Nephron progenitor cell (in vitro differentiated cells): Measurements from ENCODE around the gene FGGY.

Source experiments
- DNase-seq: peaks from one replicate; pipeline ENCODE4 v3.0.0; 2021
- H3K27ac Mint-ChIP-seq: 2 replicates; pipeline ENCODE4 v1.8.0; 2021; ENCODE audit warnings: mild to moderate bottlenecking, moderate library complexity, mixed read lengths
- H3K27me3 Mint-ChIP-seq: 2 replicates; pipeline ENCODE4 v1.8.0; 2021; ENCODE audit warnings: mild to moderate bottlenecking, low read depth, mixed read lengths; ENCODE audit not compliant: poor library complexity
- H3K36me3 Mint-ChIP-seq: 2 replicates; pipeline ENCODE4 v1.8.0; 2021; ENCODE audit warnings: low read depth, mixed read lengths
- H3K4me1 Mint-ChIP-seq: 2 replicates; pipeline ENCODE4 v1.8.0; 2021; ENCODE audit warnings: mixed read lengths
- H3K4me3 Mint-ChIP-seq: 2 replicates; pipeline ENCODE4 v1.8.0; 2021; ENCODE audit warnings: mild to moderate bottlenecking, moderate library complexity, mixed read lengths
- H3K9me3 Mint-ChIP-seq: 2 replicates; pipeline ENCODE4 v1.8.0; 2021; ENCODE audit warnings: mild to moderate bottlenecking, moderate library complexity, mixed read lengths
- TF ChIP-seq, protein P1 (sequence below): fragments of 200-600 bp; sonication (generic); IDR thresholded peaks from 2 replicates; pipeline ENCODE4 v1.5.0; 2021; ENCODE audit warnings: antibody characterized with exemption

FGGY gene

DNA sequence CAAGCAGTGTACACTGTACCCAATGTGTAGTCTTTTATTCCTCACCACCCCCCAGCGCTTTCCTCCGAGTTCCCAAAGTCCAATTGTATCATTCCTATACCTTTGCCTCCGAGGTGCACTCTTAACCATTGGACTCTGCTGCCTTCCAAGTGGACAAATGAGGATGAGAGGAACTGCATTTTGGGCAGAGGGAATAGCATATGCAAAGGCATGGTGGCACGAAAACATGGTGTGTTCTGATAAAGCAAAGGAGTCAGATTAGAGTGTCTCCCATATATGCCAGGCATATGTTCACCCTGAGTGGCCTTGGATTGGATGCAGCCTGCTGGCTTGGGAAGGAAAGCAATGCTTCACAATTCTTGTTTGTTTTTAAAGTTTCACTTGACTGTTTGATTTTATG, 25.5 kb downstream of the FGGY start:
- Mint-ChIP-seq H3K4me3 (no peak overlapping the region), H3K36me3 (peaks cover 45% of the 10 kb centered on the region), H3K4me1 (peaks cover 25% of the 10 kb centered on the region), H3K27me3 (no peaks in the 10 kb centered on the region), H3K27ac (no peak overlapping the region), H3K9me3 (peaks cover 8% of the 10 kb centered on the region)
- TF ChIP-seq, protein P1, sequence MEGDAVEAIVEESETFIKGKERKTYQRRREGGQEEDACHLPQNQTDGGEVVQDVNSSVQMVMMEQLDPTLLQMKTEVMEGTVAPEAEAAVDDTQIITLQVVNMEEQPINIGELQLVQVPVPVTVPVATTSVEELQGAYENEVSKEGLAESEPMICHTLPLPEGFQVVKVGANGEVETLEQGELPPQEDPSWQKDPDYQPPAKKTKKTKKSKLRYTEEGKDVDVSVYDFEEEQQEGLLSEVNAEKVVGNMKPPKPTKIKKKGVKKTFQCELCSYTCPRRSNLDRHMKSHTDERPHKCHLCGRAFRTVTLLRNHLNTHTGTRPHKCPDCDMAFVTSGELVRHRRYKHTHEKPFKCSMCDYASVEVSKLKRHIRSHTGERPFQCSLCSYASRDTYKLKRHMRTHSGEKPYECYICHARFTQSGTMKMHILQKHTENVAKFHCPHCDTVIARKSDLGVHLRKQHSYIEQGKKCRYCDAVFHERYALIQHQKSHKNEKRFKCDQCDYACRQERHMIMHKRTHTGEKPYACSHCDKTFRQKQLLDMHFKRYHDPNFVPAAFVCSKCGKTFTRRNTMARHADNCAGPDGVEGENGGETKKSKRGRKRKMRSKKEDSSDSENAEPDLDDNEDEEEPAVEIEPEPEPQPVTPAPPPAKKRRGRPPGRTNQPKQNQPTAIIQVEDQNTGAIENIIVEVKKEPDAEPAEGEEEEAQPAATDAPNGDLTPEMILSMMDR, result no peak
- DNase-seq, result no peak

DNA sequence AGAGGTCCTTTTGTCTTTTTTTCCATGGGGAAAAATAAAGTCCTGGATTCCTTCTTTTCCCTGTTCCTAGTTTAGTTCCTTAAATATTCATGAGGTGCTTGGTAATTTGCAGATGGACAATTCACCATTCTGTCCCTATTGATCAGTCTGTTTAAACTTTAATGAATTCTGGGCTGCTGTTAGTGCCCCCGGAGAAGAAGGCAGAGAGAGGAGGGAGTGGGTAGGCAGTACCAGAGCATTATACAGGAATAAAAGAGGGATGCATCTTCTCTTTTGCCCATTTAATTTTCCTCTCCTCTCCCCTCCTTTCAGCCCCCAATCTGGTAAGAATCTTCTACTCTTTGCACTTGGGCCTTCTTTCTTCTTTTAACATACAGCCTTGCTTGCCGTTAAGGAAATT, 25.9 kb downstream of the FGGY start:
- TF ChIP-seq, protein P1, result no peak
- Mint-ChIP-seq H3K9me3 (peaks cover 8% of the 10 kb centered on the region), H3K27me3 (no peaks in the 10 kb centered on the region), H3K4me3 (no peak overlapping the region), H3K36me3 (peaks cover 49% of the 10 kb centered on the region), H3K27ac (no peak overlapping the region), H3K4me1 (peaks cover 21% of the 10 kb centered on the region)
- no peak for DNase-seq

DNA sequence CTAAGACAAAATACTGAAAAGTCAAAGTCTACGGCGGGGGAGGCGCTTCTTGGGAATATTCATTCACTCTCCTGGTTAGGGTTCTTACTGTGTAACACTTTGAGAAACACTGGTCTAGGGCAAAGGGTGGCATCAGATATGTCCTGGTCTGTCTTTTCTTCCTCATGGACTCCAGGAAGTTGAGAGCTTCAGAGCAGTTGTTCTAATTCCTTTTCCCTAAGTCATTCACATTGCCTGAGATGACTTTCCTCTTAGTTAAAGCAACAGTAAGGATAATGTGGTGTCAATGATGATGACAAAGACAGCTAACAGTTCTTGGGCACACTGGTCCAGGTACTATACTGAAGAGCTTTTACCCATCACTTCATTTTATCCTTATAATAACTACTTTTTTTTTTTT, 27.0 kb downstream of the FGGY start:
- Mint-ChIP-seq H3K36me3 (peaks cover 59% of the 10 kb centered on the region), H3K27me3 (no peaks in the 10 kb centered on the region), H3K9me3 (peaks cover 8% of the 10 kb centered on the region), H3K4me3 (no peak overlapping the region), H3K4me1 (peaks cover 12% of the 10 kb centered on the region), H3K27ac (no peak overlapping the region)
- TF ChIP-seq, protein P1, result no peak
- no peak for DNase-seq

DNA sequence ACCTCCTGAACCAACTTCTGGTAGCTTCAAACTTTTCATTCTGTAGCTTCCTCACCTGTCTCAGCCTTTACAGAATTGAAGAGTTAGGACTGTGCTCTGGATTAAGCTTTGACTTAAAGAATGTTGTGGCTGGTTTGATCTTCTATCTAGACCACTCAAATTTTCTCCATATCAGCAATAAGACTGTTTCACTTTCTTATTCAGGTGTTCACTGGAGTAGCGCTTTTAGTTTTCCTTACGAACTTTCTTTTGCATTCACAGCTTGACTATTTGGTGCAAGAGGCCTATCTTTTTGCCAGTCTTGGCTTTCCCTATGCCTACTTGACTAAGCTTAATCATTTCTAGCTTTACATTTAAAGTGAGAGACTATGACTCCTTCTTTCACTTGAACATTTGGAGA, 31.5 kb downstream of the FGGY start:
- no peak overlapping the region for H3K4me3 Mint-ChIP-seq
- TF ChIP-seq, protein P1, result no peak

DNA sequence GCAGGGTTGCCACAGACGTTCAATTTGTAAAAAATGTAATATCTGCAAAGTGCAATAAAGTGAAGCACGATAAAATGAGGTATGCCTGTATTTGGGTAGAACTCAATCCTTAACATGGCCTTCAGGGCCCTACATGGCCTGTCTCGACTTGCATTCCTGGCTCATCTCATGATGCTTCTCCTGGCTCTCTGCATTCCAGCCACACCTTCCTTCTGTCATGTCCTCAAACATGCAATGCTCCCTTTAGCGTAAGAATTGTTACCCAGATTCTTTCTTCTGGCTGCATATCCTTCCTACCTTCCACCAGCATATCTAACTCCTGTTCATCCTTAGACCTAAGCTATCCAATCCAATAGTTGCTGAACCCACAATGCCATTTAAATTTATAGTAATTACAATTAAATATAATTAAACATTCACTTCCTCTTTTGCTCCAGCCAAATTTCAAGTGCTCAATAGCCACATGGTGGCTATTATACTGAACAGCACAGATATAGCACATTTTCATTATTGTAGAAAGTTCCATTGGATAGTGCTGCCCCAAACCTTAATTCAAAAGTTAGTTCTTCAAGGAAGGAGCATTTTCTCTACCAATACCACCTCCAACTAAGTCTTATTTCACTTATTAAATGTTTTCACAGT, 32.6 kb downstream of the FGGY start:
- Mint-ChIP-seq H3K4me1 (no peaks in the 10 kb centered on the region), H3K36me3 (peaks cover 49% of the 10 kb centered on the region), H3K27me3 (no peaks in the 10 kb centered on the region), H3K4me3 (no peak overlapping the region), H3K27ac (no peak overlapping the region), H3K9me3 (peaks cover 7% of the 10 kb centered on the region)
- DNase-seq, result no peak
- TF ChIP-seq, protein P1, result no peak

More for the DNA sequence above, 31.5 kb downstream of the FGGY start:
- peaks cover 8% of the 10 kb centered on the region for H3K9me3 Mint-ChIP-seq
- no peak overlapping the region for H3K27ac Mint-ChIP-seq
- DNase-seq, result no peak
- no peaks in the 10 kb centered on the region for H3K4me1 Mint-ChIP-seq
- no peaks in the 10 kb centered on the region for H3K27me3 Mint-ChIP-seq
- H3K36me3 Mint-ChIP-seq, result peaks cover 57% of the 10 kb centered on the region
